Liver (tissue), 3 donors: ENCODE results near the gene LNX2.

Experiments
- EGR1 ChIP-seq, 2 donors: IDR thresholded peaks; 2 replicates each; pipeline ENCODE4 v1.6.1; 2016 to 2018; ENCODE audit warnings: antibody characterized with exemption in 2 of 2, low read depth in 2 of 2
- TAF1 ChIP-seq: conservative IDR thresholded peaks from 2 replicates; pipeline ENCODE4 v1.6.1; 2016; ENCODE audit warnings: antibody characterized with exemption, mild to moderate bottlenecking
- TF ChIP-seq, protein P1 (sequence below): fragments of 150-350 bp; IDR thresholded peaks from 2 replicates; pipeline ENCODE4 v1.5.1; 2017; ENCODE audit warnings: improper control_type of control experiment, low read depth, low read length; ENCODE audit not compliant: missing input control
- donor health status: healthy.
- donor health status: healthy.

DNA sequence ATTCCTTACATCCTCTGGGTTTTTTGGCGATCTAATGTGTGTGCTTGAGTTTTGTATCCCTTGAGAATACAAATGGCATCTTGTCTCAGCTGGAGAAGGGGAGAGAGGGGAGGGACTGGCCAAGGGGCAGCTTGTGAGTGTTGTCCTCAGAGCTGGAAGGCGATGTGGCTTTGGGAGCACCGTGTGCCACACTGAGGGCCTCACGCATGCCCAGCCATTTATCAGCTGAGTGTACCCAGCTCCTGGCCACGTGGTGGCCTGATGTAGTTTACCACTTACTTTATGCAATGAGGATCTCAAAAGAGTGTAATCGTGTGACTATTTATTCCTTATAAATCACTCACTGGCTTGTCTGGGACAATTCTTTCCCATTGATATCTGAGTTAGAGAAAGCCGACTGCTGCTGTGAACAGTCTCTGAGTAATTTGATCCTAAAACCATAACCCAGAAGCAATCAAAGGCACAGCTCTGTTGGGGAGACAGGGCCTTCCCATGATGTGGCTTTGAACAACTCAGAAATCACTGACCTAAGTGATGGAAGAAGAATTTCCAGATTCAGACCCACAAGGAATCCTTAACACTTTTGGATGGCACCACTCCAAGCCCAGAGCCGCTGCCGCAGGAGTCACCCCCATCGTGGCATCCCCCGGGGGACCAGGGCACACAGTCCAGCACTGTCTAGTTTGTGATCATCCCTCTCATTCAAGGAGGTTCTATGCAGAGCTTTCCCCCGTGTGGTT, 116.0 kb downstream of the LNX2 start:
- TF ChIP-seq TAF1 (no peak), EGR1 (IDR thresholded peaks at IDR 0.05; ENCODE audit: low read depth in 2 of 2) (no peak)
- TF ChIP-seq, protein P1, sequence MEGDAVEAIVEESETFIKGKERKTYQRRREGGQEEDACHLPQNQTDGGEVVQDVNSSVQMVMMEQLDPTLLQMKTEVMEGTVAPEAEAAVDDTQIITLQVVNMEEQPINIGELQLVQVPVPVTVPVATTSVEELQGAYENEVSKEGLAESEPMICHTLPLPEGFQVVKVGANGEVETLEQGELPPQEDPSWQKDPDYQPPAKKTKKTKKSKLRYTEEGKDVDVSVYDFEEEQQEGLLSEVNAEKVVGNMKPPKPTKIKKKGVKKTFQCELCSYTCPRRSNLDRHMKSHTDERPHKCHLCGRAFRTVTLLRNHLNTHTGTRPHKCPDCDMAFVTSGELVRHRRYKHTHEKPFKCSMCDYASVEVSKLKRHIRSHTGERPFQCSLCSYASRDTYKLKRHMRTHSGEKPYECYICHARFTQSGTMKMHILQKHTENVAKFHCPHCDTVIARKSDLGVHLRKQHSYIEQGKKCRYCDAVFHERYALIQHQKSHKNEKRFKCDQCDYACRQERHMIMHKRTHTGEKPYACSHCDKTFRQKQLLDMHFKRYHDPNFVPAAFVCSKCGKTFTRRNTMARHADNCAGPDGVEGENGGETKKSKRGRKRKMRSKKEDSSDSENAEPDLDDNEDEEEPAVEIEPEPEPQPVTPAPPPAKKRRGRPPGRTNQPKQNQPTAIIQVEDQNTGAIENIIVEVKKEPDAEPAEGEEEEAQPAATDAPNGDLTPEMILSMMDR = no peak
